HG03460 (cell line): Measurements from ENCODE around the gene DLGAP1.
"Not testable (repeated sequence)": the region's sequence is repeated elsewhere in the genome, so short reads cannot be mapped to it uniquely, and the experiment has no call there.

ENCODE experiments used
- ATAC-seq: cut with Tn5 transposase; IDR thresholded peaks from one replicate; pipeline ENCODE4 v1.9.1; 2021; ENCODE audit not compliant: unreplicated experiment

Gene DLGAP1

DNA sequence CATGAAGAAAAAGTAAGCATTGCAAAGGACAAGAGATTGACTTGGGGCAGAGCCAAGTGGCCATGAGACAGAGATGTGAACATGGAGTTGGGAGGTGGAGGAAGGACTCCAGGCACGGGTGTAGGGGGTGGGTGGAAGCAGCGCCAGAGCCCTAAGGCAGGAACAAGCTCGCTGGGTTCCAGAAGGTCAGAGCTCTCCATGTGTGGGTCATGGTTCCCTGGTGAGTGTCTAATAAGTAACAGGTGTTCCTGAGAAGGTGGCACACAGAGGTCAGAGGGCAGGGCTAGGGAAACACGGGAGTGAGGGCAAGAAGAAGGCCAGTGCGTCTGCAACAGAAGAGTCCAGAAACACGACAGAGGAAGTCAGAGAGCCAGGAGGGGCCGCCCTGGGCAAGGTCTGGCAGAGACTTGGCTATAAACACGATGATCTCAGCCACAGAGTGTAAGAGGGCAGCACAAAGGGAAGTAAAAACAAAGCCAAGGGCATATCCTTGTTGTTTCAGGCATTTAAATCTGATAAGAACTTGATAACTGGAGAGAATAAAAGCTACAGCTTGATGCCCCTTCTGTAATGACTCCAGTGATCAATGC, 744.3 kb downstream of the DLGAP1 start:
- no peak for ATAC-seq

DNA sequence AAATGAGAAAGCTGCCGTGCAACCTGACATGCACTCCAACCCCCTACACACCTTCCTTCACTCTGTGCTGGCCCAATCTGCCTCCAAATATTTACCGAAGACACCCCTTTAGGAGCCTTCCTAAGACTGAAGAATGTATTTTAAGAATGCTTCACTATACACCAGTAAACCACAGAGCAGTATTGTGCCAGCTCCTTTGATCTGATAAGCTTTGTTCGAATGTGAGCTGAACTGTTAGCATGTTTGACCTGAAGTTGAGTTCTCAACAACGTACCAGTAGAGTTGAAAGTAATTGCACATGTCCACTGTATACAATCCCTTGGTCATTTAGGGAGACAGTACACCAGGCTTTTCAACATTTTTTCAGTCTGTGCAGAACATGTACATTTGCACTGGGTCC, 745.9 kb downstream of the DLGAP1 start:
- no peak for ATAC-seq

DNA sequence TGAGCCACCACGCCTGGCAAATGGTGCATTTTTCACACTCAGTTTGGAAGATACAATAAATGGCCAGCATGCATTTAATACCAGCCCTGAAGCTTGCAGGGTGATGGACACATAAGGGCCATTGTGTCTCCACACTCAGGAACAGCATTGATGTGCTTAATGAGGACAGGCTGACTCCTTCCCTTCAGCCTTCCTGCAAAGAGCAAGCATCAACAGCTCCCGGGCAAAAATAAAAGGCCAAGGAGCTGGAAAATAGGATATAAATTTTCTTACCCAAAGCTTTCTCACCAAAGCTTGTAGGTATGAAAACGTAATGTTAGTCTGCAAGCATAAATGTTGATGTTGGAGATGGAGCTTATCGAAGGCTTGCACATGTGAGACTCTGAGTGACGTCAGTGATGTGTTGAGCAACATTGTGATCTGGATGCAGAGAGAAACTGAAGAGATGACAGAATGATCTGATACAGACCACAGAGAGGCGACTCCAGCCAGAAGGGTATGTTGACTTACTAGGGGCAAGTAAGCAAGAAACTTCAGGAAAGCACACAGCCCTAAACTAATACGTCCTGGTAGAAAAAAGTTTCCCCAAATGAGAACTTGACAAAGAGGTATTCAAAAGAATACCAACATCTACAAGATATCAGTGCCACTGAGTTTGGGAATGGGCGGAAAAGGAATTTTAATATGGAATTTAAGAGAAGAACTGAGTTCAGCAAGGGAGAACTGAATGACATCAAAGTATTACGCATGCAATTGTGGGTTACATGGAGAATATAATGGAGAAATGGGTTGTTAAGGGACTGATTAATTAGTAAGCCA, 748.6 kb downstream of the DLGAP1 start:
- ATAC-seq: no peak

DNA sequence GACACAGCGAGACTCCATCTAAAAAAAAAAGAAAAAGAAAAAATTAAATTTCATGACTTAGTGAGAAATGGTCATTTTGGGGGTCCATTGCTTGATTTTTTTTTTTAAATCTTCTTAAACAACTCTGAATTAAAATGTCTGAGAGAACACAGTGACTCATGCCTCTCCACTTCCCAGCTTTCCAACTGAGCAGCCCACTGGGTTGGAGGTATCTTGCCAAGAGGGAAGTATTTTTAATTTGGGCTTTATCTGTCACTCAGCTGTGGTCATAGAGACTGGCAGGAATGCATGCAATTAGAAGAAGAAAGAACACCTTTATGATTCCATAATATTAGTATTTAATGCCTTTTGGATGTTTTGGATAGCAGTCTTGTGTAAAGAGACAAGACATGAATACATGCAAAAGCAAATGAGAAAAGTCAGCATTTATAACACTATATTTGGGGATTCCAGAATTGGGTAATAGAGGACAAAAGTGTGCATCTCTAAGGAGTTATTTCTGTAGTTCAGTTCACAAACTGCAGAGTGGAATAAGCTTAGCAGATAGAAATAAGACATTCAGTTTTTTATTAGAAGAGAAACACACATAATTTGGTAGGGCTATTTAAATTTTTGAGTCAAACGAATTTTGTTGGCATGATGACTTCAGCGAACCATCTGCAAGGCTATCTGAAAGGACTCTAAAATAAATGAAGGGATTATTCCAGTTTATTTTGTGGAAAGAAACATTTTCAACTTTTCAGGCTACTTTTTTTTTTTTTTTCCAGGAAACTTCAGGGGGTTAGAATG, 750.4 kb downstream of the DLGAP1 start:
- ATAC-seq: no peak

DNA sequence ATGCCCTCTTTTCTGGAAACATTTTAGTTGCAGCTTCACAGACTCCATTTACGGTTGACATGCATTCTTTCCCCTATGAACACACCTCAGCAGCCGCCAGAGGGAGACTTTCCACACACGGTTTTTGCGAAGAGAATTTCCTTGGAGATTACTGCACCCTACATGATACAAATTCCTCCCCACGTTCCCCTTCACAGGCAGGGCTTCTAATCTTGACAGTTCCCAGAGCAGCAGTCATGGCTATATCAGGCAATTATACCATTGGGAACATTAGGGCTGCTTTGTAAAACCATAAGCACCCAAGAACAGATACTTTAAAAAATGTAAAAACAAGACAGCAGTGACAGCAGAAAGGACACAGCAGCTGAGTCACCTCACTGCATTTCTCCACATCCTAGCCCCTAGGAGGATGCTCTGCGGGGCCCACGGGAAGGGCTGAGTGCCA, 751.4 kb downstream of the DLGAP1 start:
- no peak for ATAC-seq

DNA sequence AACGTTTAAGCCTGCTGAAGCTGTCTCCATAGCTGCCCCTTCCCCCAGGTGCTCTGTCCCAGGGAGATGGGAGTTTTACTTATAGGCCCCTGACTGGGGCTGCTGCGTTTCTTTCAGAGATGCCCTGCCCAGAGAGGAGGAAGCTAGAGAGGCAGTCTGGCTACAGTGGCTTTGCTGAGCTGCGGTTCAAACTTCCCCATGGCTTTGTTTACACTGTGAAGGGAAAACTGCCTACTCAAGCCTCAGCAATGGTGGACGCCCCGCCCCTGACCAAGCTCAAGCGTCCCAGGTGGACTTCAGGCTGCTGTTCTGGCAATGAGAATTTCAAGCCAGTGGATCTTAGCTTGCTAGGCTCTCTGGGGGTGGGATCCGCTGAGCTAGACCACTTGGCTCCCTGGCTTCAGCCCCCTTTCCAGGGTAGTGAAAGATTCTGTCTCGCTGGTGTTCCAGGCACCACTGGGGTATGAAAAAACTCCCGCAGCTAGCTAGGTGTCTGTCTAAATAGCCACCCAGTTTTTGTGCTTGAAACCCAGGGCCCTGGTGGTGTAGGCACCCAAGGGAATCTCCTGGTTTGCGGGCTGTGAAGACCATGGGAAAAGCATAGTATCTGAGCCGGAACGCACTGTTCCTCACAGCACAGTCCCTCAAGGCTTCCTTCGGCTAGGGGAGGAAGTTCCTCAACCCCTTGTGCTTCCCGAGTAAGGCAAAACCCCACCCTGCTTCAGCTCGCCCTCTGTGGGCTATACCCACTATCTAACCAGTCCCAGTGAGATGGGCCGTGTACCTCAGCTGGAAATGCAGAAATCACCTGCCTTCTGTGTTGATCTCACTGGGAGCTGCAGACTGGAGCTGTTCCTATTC, 755.2 kb downstream of the DLGAP1 start:
- not testable (repeated sequence) for ATAC-seq

DNA sequence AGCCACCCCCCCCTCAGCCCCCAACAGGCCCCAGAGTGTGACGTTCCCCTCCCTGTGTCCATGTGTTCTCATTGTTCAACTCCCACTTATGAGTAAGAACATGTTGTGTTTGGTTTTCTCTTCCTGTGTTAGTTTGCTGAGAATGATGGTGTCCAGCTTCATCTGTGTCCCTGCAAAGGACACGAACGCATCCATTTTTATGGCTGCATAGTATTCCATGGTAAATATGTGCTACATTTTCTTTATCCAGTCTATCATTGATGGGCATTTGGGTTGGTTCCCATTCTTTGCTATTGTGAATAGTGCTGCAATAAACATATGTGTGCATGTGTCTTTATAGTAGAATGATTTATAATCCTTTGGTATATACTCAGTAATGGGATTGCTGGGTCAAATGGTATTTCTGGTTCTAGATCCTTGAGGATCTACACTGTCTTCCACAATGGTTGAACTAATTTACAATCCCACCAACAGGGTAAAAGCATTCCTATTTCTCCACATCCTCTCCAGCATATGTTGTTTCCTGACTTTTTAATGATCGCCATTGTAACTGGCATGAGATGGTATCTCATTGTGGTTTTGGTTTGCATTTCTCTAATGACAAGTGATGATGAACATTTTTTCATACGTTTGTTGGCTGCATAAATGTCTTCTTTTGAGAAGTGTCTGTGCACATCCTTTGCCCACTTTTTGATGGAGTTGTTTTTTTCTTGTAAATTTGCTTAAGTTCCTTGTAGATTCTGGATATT, 760.9 kb downstream of the DLGAP1 start:
- not testable (repeated sequence) for ATAC-seq

DNA sequence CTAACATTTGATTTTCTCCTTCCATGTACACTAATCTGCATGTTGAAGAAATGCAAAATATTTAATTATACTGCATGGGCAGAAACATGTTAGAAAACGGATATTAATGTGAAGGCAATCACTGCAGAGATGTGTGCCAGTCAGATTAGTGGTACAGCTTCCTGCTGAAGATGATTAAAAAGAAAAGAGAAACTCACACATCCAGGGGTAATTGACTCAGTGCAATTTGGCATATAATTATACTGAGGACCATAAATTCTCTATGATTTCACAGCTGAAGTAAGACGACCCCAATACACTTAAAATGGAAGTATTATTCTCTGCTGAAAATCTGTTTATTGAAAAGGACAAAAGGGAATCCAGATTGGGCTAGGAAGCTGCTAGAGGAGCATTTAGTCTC, 761.7 kb downstream of the DLGAP1 start:
- ATAC-seq: no peak

DNA sequence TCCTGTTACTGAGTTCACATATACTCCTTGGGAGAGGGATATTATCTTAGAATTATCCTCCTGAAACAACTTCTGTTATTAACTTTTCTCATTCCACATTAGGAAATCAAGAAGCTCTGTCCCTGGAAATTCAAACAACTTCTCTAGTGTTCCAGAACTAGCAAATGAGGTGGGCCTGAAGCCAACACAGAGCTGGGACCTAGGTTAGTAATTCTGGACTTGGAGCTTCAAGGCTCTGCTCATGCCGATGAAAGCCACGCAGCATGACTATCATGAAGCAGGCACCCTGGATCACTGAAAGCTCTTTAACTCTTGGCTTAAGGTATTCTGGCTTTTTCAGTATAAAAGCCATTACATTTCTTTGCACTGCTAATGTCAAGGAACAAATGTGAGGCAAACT, 762.4 kb downstream of the DLGAP1 start:
- ATAC-seq: no peak

DNA sequence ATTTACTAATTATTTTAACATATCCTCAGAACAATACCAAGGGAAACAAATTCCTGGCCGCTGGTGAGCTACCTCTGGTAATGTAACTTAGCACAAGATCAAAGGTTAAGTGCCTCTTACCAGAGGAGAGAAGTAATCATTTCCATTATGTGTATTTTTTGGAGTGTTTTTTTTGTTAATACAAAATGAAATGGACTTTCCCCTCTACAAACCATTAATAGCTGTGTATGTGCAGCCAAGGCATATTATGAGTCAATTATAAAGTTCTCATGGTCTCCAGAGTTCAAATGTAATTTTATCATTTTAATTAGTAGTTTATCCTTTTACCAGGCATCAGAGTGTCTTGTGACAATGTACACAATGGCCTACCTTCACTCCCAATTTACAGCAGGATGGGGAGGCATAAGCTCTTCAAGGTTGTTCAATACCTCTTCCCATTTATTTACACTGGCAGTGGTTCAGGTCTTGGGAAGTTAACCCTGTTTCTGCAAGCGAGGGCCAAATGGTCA, 762.9 kb downstream of the DLGAP1 start:
- ATAC-seq: no peak

DNA sequence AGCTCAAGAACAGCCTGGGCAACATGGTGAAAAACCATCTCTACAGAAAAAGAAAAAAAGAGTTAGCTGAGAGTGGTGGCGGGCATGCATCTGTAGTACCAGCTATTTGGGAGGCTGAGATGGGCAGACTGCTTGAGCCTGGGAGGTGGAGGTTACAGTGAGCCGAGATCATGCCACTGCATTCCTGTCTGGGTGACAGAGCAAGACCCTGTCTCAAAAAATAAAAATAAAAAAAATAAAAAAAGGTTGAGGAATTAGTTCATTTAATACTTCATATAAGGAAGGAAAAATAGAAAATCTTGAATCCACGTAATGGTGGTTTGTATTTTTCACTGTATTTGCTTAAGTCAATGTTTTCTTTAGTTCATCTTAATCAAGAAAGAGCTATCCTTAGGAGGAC, 763.4 kb downstream of the DLGAP1 start:
- no peak for ATAC-seq

DNA sequence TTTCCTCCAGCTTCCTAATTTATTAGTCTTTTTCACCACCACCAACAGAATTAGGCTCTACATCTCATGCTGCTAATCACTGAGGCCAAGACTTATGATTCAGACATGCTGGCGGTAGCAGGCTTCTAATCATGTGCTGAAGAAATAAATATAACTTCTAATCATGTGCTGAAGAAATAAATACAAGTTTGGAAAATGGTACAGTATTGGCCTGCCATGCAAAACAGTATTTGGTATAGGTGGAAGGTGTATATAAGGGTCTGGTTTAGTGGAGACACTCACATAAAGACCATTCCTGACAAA, 764.4 kb downstream of the DLGAP1 start:
- no peak for ATAC-seq

DNA sequence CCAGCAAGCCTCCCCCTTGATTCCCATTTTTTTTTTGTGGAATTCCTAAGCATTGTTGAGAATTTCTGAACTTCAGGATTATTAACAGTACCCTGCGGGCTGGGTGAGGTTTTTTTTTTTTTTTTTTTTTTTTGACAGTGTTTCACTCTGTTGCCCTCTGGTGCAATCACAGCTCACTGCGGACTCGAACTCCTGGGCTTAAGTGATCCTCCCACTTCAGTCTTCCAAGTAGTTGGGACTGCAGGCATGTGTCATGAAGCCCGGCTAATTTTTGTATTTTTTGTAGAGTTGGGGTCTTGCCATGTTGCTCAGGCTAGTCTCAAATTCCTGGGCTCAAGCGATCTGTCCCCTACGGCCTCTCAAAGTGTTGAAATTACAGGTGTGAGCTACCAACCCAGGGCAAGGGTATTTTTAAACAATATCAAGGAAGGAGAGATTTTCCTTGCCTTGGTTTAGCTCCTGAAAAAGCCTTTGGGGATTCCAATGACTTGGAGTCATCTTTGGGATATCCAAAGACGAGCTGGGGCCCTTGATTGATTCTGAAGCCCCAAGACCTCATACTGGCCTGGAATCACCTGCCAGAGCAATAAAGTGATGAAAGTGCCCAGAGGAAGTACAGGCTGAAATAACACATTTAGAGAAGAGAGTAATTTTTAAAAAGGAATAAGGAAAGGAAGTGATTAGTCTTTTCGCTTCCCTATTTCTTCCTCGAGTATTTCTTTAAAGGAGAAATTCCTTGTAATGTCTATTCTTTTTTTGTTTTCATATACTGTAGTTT, 764.9 kb downstream of the DLGAP1 start:
- ATAC-seq: no peak

DNA sequence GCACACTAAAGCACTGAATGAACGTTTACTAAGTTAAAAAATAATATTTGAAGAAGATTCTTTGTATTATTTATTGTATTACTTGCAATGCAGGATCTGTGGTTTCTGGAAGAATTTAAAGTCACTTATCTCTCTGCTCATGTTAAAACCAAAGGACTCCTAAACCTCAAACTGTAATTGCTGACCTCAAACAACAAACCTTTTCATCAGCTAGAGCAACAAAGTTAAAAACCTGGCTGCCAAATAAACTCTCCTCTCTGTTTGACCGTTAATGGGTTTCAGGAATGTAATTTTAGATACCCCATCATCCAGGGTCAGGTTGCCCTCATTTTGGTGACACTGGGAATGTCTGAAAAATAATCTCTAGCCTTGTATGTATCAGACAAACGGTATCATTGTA, 766.0 kb downstream of the DLGAP1 start:
- no peak for ATAC-seq

DNA sequence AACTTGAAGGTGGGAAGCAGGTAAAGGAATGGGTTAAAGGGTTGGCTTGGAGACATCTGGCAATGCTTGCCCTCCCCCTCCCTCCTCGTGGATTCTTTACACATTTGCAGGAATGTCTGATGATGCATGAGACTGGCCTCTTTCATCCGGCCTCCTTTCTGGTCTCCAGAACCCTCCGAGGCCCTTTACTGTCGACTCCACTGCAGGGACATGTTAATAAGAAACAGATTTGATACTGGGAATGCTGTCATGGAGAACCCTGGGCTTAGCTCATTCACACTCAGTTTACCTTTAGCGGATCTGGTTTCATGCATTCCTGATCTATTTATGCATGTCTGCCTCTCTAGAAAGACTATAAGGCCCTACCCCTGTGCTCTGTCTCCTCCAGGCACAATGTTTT, 766.4 kb downstream of the DLGAP1 start:
- no peak for ATAC-seq

DNA sequence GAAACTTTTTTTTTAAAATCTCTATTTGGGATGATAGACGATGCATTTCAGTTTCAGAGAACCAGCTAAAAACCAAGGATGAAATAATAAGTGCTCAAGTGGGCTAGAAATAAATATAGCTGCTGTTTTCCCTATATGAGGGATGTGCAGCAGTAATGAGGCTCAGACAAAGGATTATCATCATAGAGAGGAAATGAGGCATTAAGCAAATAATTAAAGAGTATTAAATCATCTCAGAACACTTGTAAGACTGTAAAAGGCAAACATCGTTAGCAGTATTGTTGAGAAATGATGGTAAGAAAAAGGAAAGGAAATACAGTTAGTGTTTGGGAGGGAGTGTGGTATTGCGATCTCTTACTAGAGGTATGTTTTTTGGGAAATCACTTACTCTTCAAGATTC, 771.6 kb downstream of the DLGAP1 start:
- no peak for ATAC-seq

DNA sequence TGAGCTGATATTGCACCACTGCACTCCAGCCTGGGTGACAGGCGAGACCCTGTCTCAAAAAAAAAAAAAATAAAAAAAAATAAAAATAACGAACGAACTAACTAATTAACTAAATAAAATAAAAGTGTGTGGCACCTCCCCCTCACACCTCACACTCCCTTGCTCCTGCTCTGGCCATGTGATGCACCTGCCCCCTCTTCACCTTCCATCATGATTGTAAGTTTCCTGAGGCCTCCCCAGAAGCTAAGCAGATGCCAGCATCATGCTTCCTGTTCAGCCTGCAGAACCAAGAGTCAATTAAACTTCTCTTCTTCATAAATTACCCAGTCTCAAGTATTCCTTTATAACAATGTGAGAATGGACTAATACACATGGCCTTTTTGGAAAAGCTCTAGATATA, 773.0 kb downstream of the DLGAP1 start:
- ATAC-seq: no peak

DNA sequence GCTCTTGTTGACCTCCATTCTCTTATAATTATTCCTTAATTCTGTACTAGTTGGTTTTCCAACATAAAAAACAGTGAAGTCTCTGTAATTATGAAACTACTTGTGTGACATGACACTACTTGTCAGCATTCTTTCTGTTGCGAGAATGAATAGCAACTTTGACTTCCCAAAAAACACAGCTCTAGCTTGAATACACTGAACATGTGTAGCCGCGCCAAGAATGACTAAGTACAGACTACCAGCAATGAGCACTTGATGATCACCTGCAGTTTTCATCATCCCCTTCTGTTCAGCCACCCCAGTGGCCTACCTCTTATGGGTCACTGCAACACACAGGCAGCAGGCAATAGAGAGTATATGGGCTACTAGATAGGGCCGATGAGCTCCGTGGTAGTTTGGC, 775.9 kb downstream of the DLGAP1 start:
- ATAC-seq: no peak

DNA sequence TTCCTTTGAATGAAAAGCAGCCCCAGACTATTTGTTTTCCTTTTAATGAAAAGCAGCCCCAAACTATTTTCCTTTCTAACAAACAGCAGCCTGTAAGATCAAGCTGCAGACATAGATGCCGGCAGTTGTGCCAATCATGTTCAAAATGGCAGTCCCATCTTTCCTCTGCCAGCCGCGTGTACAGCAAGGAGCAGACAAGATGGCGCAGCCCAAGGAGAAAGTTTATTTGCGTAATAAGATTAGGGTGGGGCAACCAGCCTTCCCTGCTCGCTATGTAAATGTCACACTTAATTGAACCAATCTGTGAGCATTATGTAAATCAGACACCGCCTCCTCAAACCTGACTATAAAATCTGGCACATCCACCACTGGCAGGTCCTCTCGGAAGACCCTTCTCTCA, 779.1 kb downstream of the DLGAP1 start:
- ATAC-seq: no peak

DNA sequence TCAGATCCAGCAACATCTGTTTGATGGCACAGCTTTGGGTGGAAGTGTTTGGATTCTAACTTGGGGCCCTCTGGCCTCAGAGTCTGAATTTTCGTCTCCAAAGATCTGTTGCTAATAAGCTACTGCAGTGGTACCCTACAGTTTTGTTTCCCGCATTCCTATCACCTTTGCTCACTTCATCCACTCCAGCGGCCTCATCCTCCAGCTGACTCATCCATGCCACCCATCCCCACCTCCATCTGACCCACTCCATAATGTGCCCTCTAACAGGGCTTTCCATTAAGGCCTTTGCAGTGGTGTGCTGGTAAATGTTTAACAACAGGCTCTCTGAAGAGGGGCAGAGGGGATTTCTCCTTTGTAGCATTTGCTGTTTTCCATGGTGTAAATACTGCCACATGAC, 779.7 kb downstream of the DLGAP1 start:
- ATAC-seq: no peak
